T-cell (primary cell): Measurements from ENCODE around the gene MYOCD. TPM values are rescaled to one million over a fixed set of nuclear protein-coding genes. Genes with fewer than 3 reads are reported as not detected.

Source experiments
- ATAC-seq, 4 experiments: fragments of 200-7000 bp in 3 of 4; fragments of 150-1000 bp in 1 of 4; cut with Tn5 transposase; replicated peaks in 1 of 4; 1 replicate in 3 of 4; 2 replicates in 1 of 4; pipeline ENCODE4 v1.10.0; 2021; ENCODE audit warnings: moderate library complexity in 3 of 4, mild to moderate bottlenecking in 2 of 4, moderate number of reproducible peaks in 1 of 4
- CTCF ChIA-PET, 2 donors: fragments of 300-600 bp; sonication (Branson Sonifier 250); formaldehyde crosslinking; loops; one replicate each; lab custom pipeline; 2022; ENCODE audit warnings: antibody characterized with exemption in 2 of 2; lab: Charles Lee
- POLR2A ChIA-PET, 2 donors: fragments of 300-600 bp; sonication (Branson Sonifier 250); formaldehyde crosslinking; loops; one replicate each; lab custom pipeline; 2022; ENCODE audit warnings: antibody characterized with exemption in 2 of 2; lab: Charles Lee
- DNase-seq, 35 experiments: peaks; one replicate each; pipeline versions ENCODE4 v3.0.0 to v3.0.0-alpha.2; 2013 to 2023
- H3K27ac ChIP-seq: one replicate; pipeline ENCODE4 v1.5.1; 2013; ENCODE audit warnings: low read length
- H3K27me3 ChIP-seq, 2 experiments: replicated peaks in 1 of 2; 1 replicate in 1 of 2; 2 replicates in 1 of 2; pipeline versions ENCODE4 v1.6.1 to v1.7.0; 2013; ENCODE audit warnings: low read length in 1 of 2, mixed read lengths in 1 of 2; ENCODE audit not compliant: control insufficient read depth in 2 of 2, insufficient read depth in 2 of 2; ENCODE audit errors: extremely low read depth in 1 of 2
- H3K36me3 ChIP-seq, 2 donors: 1 replicate in 1 of 2; 2 replicates in 1 of 2; pipeline versions ENCODE4 v1.6.1 to v1.7.0; 2013; ENCODE audit warnings: low read length in 1 of 2; ENCODE audit not compliant: control insufficient read depth in 2 of 2, insufficient read depth in 1 of 2; ENCODE audit errors: extremely low read depth in 1 of 2
- H3K4me1 ChIP-seq, 2 experiments: 1 replicate in 1 of 2; 2 replicates in 1 of 2; pipeline versions ENCODE4 v1.6.1 to v1.7.0; 2013; ENCODE audit warnings: low read length in 2 of 2, mixed read lengths in 1 of 2; ENCODE audit not compliant: insufficient read depth in 2 of 2, control insufficient read depth in 1 of 2; ENCODE audit errors: extremely low read depth in 1 of 2
- H3K4me3 ChIP-seq, 2 donors: 1 replicate in 1 of 2; 2 replicates in 1 of 2; pipeline versions ENCODE4 v1.5.1 to v1.7.0; 2013; ENCODE audit warnings: mild to moderate bottlenecking in 2 of 2, low read length in 1 of 2, moderate library complexity in 1 of 2; ENCODE audit not compliant: control insufficient read depth in 1 of 2; ENCODE audit errors: extremely low read depth in 1 of 2
- H3K9me3 ChIP-seq: 2 replicates; pipeline ENCODE4 v1.7.0; 2013
- H3K27ac Mint-ChIP-seq, 2 donors: one replicate each; pipeline ENCODE4 v1.8.0; 2020 to 2021; ENCODE audit warnings: mild to moderate bottlenecking in 2 of 2, mixed read lengths in 2 of 2
- H3K27me3 Mint-ChIP-seq, 2 donors: one replicate each; pipeline ENCODE4 v1.8.0; 2021 to 2022; ENCODE audit warnings: mixed read lengths in 2 of 2
- H3K36me3 Mint-ChIP-seq: one replicate; pipeline ENCODE4 v1.8.0; 2021; ENCODE audit warnings: mixed read lengths
- H3K4me1 Mint-ChIP-seq, 3 donors: one replicate each; pipeline ENCODE4 v1.8.0; 2020 to 2022; ENCODE audit warnings: mixed read lengths in 3 of 3, mild to moderate bottlenecking in 1 of 3
- H3K4me3 Mint-ChIP-seq, 3 donors: one replicate each; pipeline ENCODE4 v1.8.0; 2020 to 2022; ENCODE audit warnings: mild to moderate bottlenecking in 3 of 3, mixed read lengths in 3 of 3, moderate library complexity in 3 of 3
- H3K9me3 Mint-ChIP-seq, 3 donors: one replicate each; pipeline ENCODE4 v1.8.0; 2020 to 2022; ENCODE audit warnings: mixed read lengths in 3 of 3
- WGBS: methylation state at CpG from one replicate; pipeline ENCODE4 v1.1.5; 2013; ENCODE audit warnings: missing lambda C conversion rate; ENCODE audit not compliant: insufficient coverage; 5-methylcytosine and 5-hydroxymethylcytosine counted together
- total RNA-seq, 35 experiments: library from RNA in 6 of 35; stranded (reverse) in 6 of 35; fragments of 120-200 nt in 1 of 35; gene quantifications; one replicate each; pipeline versions ENCODE4 v1.2.1 to v1.2.4 and lab custom pipeline; 2013 to 2026

MYOCD gene
- total RNA-seq, 5 donors from 2014 or later (not counting 1 experiment from before 2014, with no cell fraction given): not detected

- H3K36me3 Mint-ChIP-seq: no peaks in the 10 kb centered on the region
- ChIA-PET CTCF (interaction anchor here in 1 of 2 donors (0.6 kb wide), 1 partner anchor 834 kb away, joined by 3 read pairs; no protein-coding TSS in a partner anchor), POLR2A (no interaction called here)
- H3K27ac ChIP-seq: no peak overlapping the region
- H3K27me3 Mint-ChIP-seq: no peaks in the 10 kb centered on the region
- no peaks in the 10 kb centered on the region for H3K4me1 ChIP-seq
- no peak overlapping the region for H3K4me3 Mint-ChIP-seq
- H3K36me3 ChIP-seq: no peaks in the 10 kb centered on the region
- WGBS: no CpG with 5 or more reads among the region's 3 CpGs
- H3K4me1 Mint-ChIP-seq: no peaks in the 10 kb centered on the region
- no peaks in the 10 kb centered on the region for H3K27me3 ChIP-seq
- ATAC-seq (no peak), DNase-seq (no peak)
- H3K9me3 ChIP-seq: no peaks in the 10 kb centered on the region
- peaks cover 5 to 26% (median 15%) of the 10 kb centered on the region in 3 donors for H3K9me3 Mint-ChIP-seq
- no peak overlapping the region for H3K27ac Mint-ChIP-seq
- no peak overlapping the region for H3K4me3 ChIP-seq
Observed at GRCh38 chr17:12800855-12801365, 135.2 kb downstream of the MYOCD start.

- Mint-ChIP-seq H3K27me3 (peaks cover 0 to 3% of the 10 kb centered on the region in 2 donors), H3K9me3 (peaks cover 11 to 30% (median 20%) of the 10 kb centered on the region in 3 donors), H3K4me1 (no peaks in the 10 kb centered on the region), H3K4me3 (no peak overlapping the region), H3K27ac (no peak overlapping the region), H3K36me3 (no peaks in the 10 kb centered on the region)
- POLR2A ChIA-PET: no interaction called here
- H3K36me3 ChIP-seq: no peaks in the 10 kb centered on the region
- no peaks in the 10 kb centered on the region for H3K9me3 ChIP-seq
- H3K27ac ChIP-seq: no peak overlapping the region
- WGBS: 90% methylated on average over 1 of the region's 1 CpG
- ATAC-seq (no peak), DNase-seq (no peak)
- H3K4me3 ChIP-seq: no peak overlapping the region
- peaks cover 0 to 4% of the 10 kb centered on the region in 2 experiments for H3K27me3 ChIP-seq
- CTCF ChIA-PET: no interaction called here
- H3K4me1 ChIP-seq: no peaks in the 10 kb centered on the region
Observed at GRCh38 chr17:12806630-12807029, 140.9 kb downstream of the MYOCD start.

GRCh38 chr17:12808723-12809122 lies 143.0 kb downstream of the MYOCD start:
- Mint-ChIP-seq H3K27me3 (peaks cover 0 to 3% of the 10 kb centered on the region in 2 donors), H3K9me3 (peaks cover 14 to 33% (median 16%) of the 10 kb centered on the region in 3 donors), H3K4me1 (no peaks in the 10 kb centered on the region), H3K4me3 (no peak overlapping the region), H3K27ac (no peak overlapping the region), H3K36me3 (no peaks in the 10 kb centered on the region)
- Histone ChIP-seq H3K36me3 (no peaks in the 10 kb centered on the region), H3K4me1 (no peaks in the 10 kb centered on the region), H3K9me3 (no peaks in the 10 kb centered on the region), H3K27ac (no peak overlapping the region), H3K27me3 (peaks cover 0 to 4% of the 10 kb centered on the region in 2 experiments), H3K4me3 (no peak overlapping the region)
- CTCF ChIA-PET: no interaction called here
- no peak for ATAC-seq
- no peak for DNase-seq
- POLR2A ChIA-PET: no interaction called here
- 69% methylated on average over 2 of the region's 3 CpGs for WGBS

GRCh38 chr17:12812877-12813276 lies 147.2 kb downstream of the MYOCD start:
- peaks cover 8 to 20% (median 14%) of the 10 kb centered on the region in 3 donors for H3K9me3 Mint-ChIP-seq
- POLR2A ChIA-PET: no interaction called here
- ATAC-seq: no peak

GRCh38 chr17:12813664-12814063 lies 148.0 kb downstream of the MYOCD start:
- 95% methylated on average over 8 of the region's 9 CpGs for WGBS
- H3K27me3 Mint-ChIP-seq: no peaks in the 10 kb centered on the region
- ChIA-PET POLR2A (no interaction called here), CTCF (no interaction called here)
- no peak overlapping the region for H3K4me3 ChIP-seq
- ATAC-seq (no peak), DNase-seq (no peak)
- H3K36me3 ChIP-seq: no peaks in the 10 kb centered on the region
- H3K36me3 Mint-ChIP-seq: no peaks in the 10 kb centered on the region
- H3K27ac Mint-ChIP-seq: no peak overlapping the region
- no peak overlapping the region for H3K27ac ChIP-seq
- no peaks in the 10 kb centered on the region for H3K9me3 ChIP-seq
- H3K4me1 Mint-ChIP-seq: no peaks in the 10 kb centered on the region
- H3K4me1 ChIP-seq: no peaks in the 10 kb centered on the region
- peaks cover 7 to 20% (median 13%) of the 10 kb centered on the region in 3 donors for H3K9me3 Mint-ChIP-seq
- H3K27me3 ChIP-seq: peaks cover 0 to 4% of the 10 kb centered on the region in 2 experiments
- no peak overlapping the region for H3K4me3 Mint-ChIP-seq

More at GRCh38 chr17:12812877-12813276, 147.2 kb downstream of the MYOCD start:
- Mint-ChIP-seq H3K4me3 (no peak overlapping the region), H3K27ac (no peak overlapping the region), H3K27me3 (no peaks in the 10 kb centered on the region), H3K4me1 (no peaks in the 10 kb centered on the region), H3K36me3 (no peaks in the 10 kb centered on the region)
- H3K27me3 ChIP-seq: peaks cover 0 to 4% of the 10 kb centered on the region in 2 experiments
- CTCF ChIA-PET: no interaction called here
- H3K27ac ChIP-seq: no peak overlapping the region
- no CpG with 5 or more reads among the region's 5 CpGs for WGBS
- no peak for DNase-seq
- no peaks in the 10 kb centered on the region for H3K9me3 ChIP-seq
- no peaks in the 10 kb centered on the region for H3K36me3 ChIP-seq
- no peak overlapping the region for H3K4me3 ChIP-seq
- H3K4me1 ChIP-seq: no peaks in the 10 kb centered on the region

GRCh38 chr17:12814718-12815117 lies 149.0 kb downstream of the MYOCD start:
- DNase-seq: no peak
- CTCF ChIA-PET: no interaction called here
- no peaks in the 10 kb centered on the region for H3K4me1 Mint-ChIP-seq
- no peaks in the 10 kb centered on the region for H3K36me3 Mint-ChIP-seq
- H3K9me3 Mint-ChIP-seq: peaks cover 4 to 13% (median 8%) of the 10 kb centered on the region in 3 donors
- Histone ChIP-seq H3K27me3 (peaks cover 0 to 2% of the 10 kb centered on the region in 2 experiments), H3K36me3 (no peaks in the 10 kb centered on the region), H3K4me1 (no peaks in the 10 kb centered on the region), H3K27ac (no peak overlapping the region), H3K4me3 (no peak overlapping the region), H3K9me3 (no peaks in the 10 kb centered on the region)
- no peak overlapping the region for H3K4me3 Mint-ChIP-seq
- H3K27ac Mint-ChIP-seq: no peak overlapping the region
- no peak for ATAC-seq
- no peaks in the 10 kb centered on the region for H3K27me3 Mint-ChIP-seq
- POLR2A ChIA-PET: no interaction called here
- 100% methylated on average over 1 of the region's 2 CpGs for WGBS
